NK-92 treated with Interleukin-12 subunit alpha and Interleukin-12 subunit beta, amount 100 ng/mL, for 24 hours (cell line): ENCODE measurements around the gene ADORA1.

Experiments used
- DNase-seq: peaks from one replicate; lab custom pipeline; 2025; lab: John Stamatoyannopoulos, UW

ADORA1 gene

GRCh38 chr1:203122159-203122558 is 5.4 kb upstream of the ADORA1 start:
- DNase-seq: no peak

GRCh38 chr1:203124011-203124410 is 3.5 kb upstream of the ADORA1 start:
- no peak for DNase-seq

- DNase-seq: no peak
Measured at GRCh38 chr1:203124546-203125317, 2.8 kb upstream of the ADORA1 start.

GRCh38 chr1:203126151-203126865 is 1.2 kb upstream of the ADORA1 start:
- no peak for DNase-seq

- DNase-seq: no peak
Measured at GRCh38 chr1:203126866-203127665, 460 bp upstream of the ADORA1 start.

GRCh38 chr1:203128431-203128715 is 847 bp downstream of the ADORA1 start:
- no peak for DNase-seq

GRCh38 chr1:203128716-203129500 is 1.4 kb downstream of the ADORA1 start:
- DNase-seq: no peak

- DNase-seq: no peak
Measured at GRCh38 chr1:203129501-203130231, 2.1 kb downstream of the ADORA1 start.

- no peak for DNase-seq
Measured at GRCh38 chr1:203130358-203130985, 2.9 kb downstream of the ADORA1 start.

GRCh38 chr1:203131548-203132200 is 4.1 kb downstream of the ADORA1 start:
- DNase-seq: no peak

- no peak for DNase-seq
Measured at GRCh38 chr1:203133970-203134725, 6.6 kb downstream of the ADORA1 start.

GRCh38 chr1:203135636-203136305 is 8.2 kb downstream of the ADORA1 start:
- peak; percentile 35 for DNase-seq

GRCh38 chr1:203136409-203137042 is 9.0 kb downstream of the ADORA1 start:
- no peak for DNase-seq

- no peak for DNase-seq
Measured at GRCh38 chr1:203137324-203137723, 9.8 kb downstream of the ADORA1 start.

- DNase-seq: no peak
Measured at GRCh38 chr1:203138066-203138465, 10.5 kb downstream of the ADORA1 start.

- DNase-seq: no peak
Measured at GRCh38 chr1:203139976-203140475, 12.5 kb downstream of the ADORA1 start.

GRCh38 chr1:203140743-203141520 is 13.4 kb downstream of the ADORA1 start:
- no peak for DNase-seq

- DNase-seq: no peak
Measured at GRCh38 chr1:203142124-203142523, 14.6 kb downstream of the ADORA1 start.
